ENCODE data around the gene NLGN1.

GRCh38 chr3:173875790-173876189, 478.2 kb downstream of the NLGN1 start:
- TF ChIP-seq EZH2 (IDR thresholded peaks at IDR 0.05; ENCODE audit: insufficient read depth, poor library complexity, severe bottlenecking) = no peak
- TF ChIP-seq EZH2phosphoT487 (IDR thresholded peaks at IDR 0.05; ENCODE audit: insufficient read depth, low read depth) = no peak

Data from GM23248 (cell line).